Suprapubic skin (tissue), 4 donors: ENCODE measurements around the gene LZIC. TPM values are rescaled to one million over a fixed set of nuclear protein-coding genes. Genes with fewer than 3 reads are reported as not detected.

ENCODE experiments used
- DNase-seq, 2 donors: peaks; one replicate each; pipeline ENCODE4 v3.0.0-alpha.2; 2019; ENCODE audit warnings: low spot score in 2 of 2
- H3K27ac ChIP-seq: fragments of 200-600 bp; sonication (generic); one replicate; pipeline ENCODE4 v1.5.1; 2019
- H3K27me3 ChIP-seq: fragments of 200-600 bp; sonication (generic); one replicate; pipeline ENCODE4 v1.5.1; 2019
- H3K36me3 ChIP-seq: fragments of 200-600 bp; sonication (generic); one replicate; pipeline ENCODE4 v1.5.1; 2019
- H3K4me1 ChIP-seq: fragments of 200-600 bp; sonication (generic); one replicate; pipeline ENCODE4 v1.5.1; 2019
- H3K4me3 ChIP-seq: fragments of 200-600 bp; sonication (generic); one replicate; pipeline ENCODE4 v1.5.1; 2019; ENCODE audit warnings: mild to moderate bottlenecking
- H3K9me3 ChIP-seq: fragments of 200-600 bp; sonication (generic); one replicate; pipeline ENCODE4 v1.5.1; 2019
- CTCF ChIP-seq, 2 donors: fragments of 200-600 bp in 1 of 2; fragments of 450-650 bp in 1 of 2; sonication (generic) in 1 of 2; IDR thresholded peaks; one replicate each; pipeline ENCODE4 v1.5.1; 2016 to 2019; ENCODE audit warnings: antibody characterized with exemption in 2 of 2, mild to moderate bottlenecking in 1 of 2, moderate library complexity in 1 of 2
- EP300 ChIP-seq: sonication (generic); formaldehyde crosslinking; IDR thresholded peaks from one replicate; pipeline ENCODE4 v1.6.1; 2017; ENCODE audit warnings: antibody characterized with exemption
- POLR2A ChIP-seq, 2 donors: fragments of 450-650 bp; IDR thresholded peaks; one replicate each; pipeline ENCODE4 v1.6.1; 2017; ENCODE audit warnings: antibody characterized with exemption in 2 of 2, mild to moderate bottlenecking in 2 of 2, moderate library complexity in 2 of 2
- POLR2AphosphoS5 ChIP-seq, 3 donors: sonication (generic); formaldehyde crosslinking; IDR thresholded peaks; one replicate each; pipeline ENCODE4 v1.6.1; 2017; ENCODE audit warnings: antibody characterized with exemption in 3 of 3
- WGBS: methylation state at CpG from one replicate; pipeline ENCODE4 v1.1.5; 2018; 5-methylcytosine and 5-hydroxymethylcytosine counted together
- total RNA-seq, 4 donors: library from RNA; depleted of rRNA; stranded (reverse); fragments of >200 nt; gene quantifications; one replicate each; pipeline ENCODE4 v1.1.0, GENCODE V29; 2016

Gene LZIC
- total RNA-seq, 4 donors from 2014 or later, result 19.8 to 33.4 (median 23.5) TPM

GRCh38 chr1:9906466-9906865 is 36.7 kb downstream of the LZIC start:
- Histone ChIP-seq H3K27me3 (no peaks in the 10 kb centered on the region), H3K4me1 (peaks cover 78% of the 10 kb centered on the region), H3K4me3 (no peak overlapping the region), H3K36me3 (no peaks in the 10 kb centered on the region), H3K9me3 (no peaks in the 10 kb centered on the region), H3K27ac (no peak overlapping the region)
- no peak for TF ChIP-seq POLR2A (IDR thresholded peaks at IDR 0.05)
- TF ChIP-seq POLR2AphosphoS5 (IDR thresholded peaks at IDR 0.05), result no peak
- no peak for TF ChIP-seq CTCF (IDR thresholded peaks at IDR 0.05)
- no peak for TF ChIP-seq EP300
- WGBS, result 82% methylated on average over 2 of the region's 2 CpGs
- peak in 1 of 2 donors; percentile 26 for DNase-seq

GRCh38 chr1:9905010-9905409 is 38.2 kb downstream of the LZIC start:
- TF ChIP-seq POLR2AphosphoS5 (IDR thresholded peaks at IDR 0.05), result no peak
- no peak for TF ChIP-seq EP300
- TF ChIP-seq POLR2A (IDR thresholded peaks at IDR 0.05), result no peak
- TF ChIP-seq CTCF (IDR thresholded peaks at IDR 0.05), result no peak
- Histone ChIP-seq H3K4me3 (no peak overlapping the region), H3K27ac (no peak overlapping the region), H3K9me3 (no peaks in the 10 kb centered on the region), H3K36me3 (no peaks in the 10 kb centered on the region), H3K27me3 (no peaks in the 10 kb centered on the region), H3K4me1 (peaks cover 84% of the 10 kb centered on the region)
- DNase-seq, result no peak
- 57% methylated on average over 4 of the region's 4 CpGs for WGBS

- WGBS, result 70% methylated on average over 3 of the region's 3 CpGs
- DNase-seq, result no peak
- Histone ChIP-seq H3K9me3 (no peaks in the 10 kb centered on the region), H3K4me3 (no peak overlapping the region), H3K4me1 (peaks cover 88% of the 10 kb centered on the region), H3K27ac (no peak overlapping the region), H3K27me3 (no peaks in the 10 kb centered on the region), H3K36me3 (no peaks in the 10 kb centered on the region)
- TF ChIP-seq POLR2AphosphoS5 (IDR thresholded peaks at IDR 0.05), result no peak
- TF ChIP-seq POLR2A (IDR thresholded peaks at IDR 0.05), result no peak
- TF ChIP-seq EP300, result no peak
- no peak for TF ChIP-seq CTCF (IDR thresholded peaks at IDR 0.05)
Observed at GRCh38 chr1:9904596-9904995, 38.6 kb downstream of the LZIC start.

- H3K27ac ChIP-seq, result no peak overlapping the region
- 88% methylated on average over 9 of the region's 9 CpGs for WGBS
- H3K4me3 ChIP-seq, result no peak overlapping the region
- TF ChIP-seq CTCF (IDR thresholded peaks at IDR 0.05) (no peak), POLR2A (IDR thresholded peaks at IDR 0.05) (no peak), EP300 (no peak), POLR2AphosphoS5 (IDR thresholded peaks at IDR 0.05) (no peak)
- H3K4me1 ChIP-seq, result peaks cover 86% of the 10 kb centered on the region
- no peaks in the 10 kb centered on the region for H3K27me3 ChIP-seq
- H3K9me3 ChIP-seq, result no peaks in the 10 kb centered on the region
- DNase-seq, result no peak
- H3K36me3 ChIP-seq, result no peaks in the 10 kb centered on the region
Observed at GRCh38 chr1:9903801-9904527, 39.2 kb downstream of the LZIC start.

GRCh38 chr1:9902060-9902452 is 41.1 kb downstream of the LZIC start:
- no peak for TF ChIP-seq POLR2AphosphoS5 (IDR thresholded peaks at IDR 0.05)
- TF ChIP-seq EP300, result no peak
- no peak for TF ChIP-seq POLR2A (IDR thresholded peaks at IDR 0.05)
- 54% methylated on average over 6 of the region's 6 CpGs for WGBS
- H3K9me3 ChIP-seq, result no peaks in the 10 kb centered on the region

More at GRCh38 chr1:9902060-9902452, 41.1 kb downstream of the LZIC start:
- H3K27ac ChIP-seq, result peak overlapping the region; percentile 77
- H3K27me3 ChIP-seq, result no peaks in the 10 kb centered on the region
- no peak for DNase-seq
- H3K4me1 ChIP-seq, result peaks cover 78% of the 10 kb centered on the region
- no peaks in the 10 kb centered on the region for H3K36me3 ChIP-seq
- H3K4me3 ChIP-seq, result no peak overlapping the region
